ENCODE results near the gene LRRC7. TPM values are rescaled to one million over a fixed set of nuclear protein-coding genes. Genes with fewer than 3 reads are reported as not detected.

Gene LRRC7
- 1 to 10 TPM in 1 of 4 donors, under 1 TPM in 3; 0.07 to 1.9 (median 0.62) TPM for total RNA-seq

DNA sequence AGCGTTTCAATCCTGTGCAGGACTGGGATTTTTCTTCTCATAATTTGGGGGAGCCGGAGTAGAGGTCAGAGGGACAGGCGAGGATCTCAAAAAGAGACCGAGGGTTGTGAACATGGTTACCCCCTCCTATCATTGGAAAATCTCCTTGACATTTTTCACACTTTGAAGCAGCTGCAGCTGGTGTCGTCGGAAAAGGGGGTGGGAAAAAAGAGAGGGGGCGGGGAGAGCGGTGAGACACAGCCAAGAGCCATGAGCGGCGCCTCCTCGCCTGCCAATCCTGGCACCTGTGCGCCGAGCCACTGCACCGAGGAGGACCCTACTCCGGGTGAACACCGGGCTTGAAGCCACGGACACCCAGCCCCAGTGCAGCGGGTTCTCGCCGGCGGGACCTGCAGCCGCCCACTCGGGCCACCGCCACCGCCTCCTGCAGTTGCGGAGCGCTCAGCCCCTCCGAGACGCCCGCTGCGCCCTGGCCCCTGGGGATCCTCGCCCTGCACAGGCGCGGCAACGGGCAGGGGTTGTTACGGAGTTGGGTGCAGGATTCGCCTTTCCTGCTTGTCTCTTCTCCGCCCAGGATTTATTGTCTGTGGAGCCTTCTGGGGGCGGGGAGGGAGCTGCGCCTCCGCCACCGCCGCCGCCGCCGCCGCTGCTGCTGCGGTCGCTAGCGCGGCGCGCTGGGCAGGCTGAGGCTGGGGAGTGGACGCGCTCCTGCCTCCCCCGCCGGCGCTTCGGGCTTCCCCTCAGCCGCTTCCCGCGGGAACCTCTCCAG lies at the start of gene LRRC7:
Gene LRRC7 (plus strand): TSS at position 271 of the 769 bp plus-strand sequence. CDS start 718 bp downstream, outside the sequence.
- Histone ChIP-seq H3K4me3 (peak within 1 kb of the TSS; percentile 33 to 56), H3K27me3 (peaks cover 40% of the 10 kb centered on the region), H3K9me3 (peaks cover 0 to 3% (median 0%) of the 10 kb centered on the region in 3 donors), H3K4me1 (peaks cover 0 to 38% (median 17%) of the 10 kb centered on the region in 3 donors), H3K27ac (peak within 1 kb of the TSS in 1 of 4 donors; percentile 54), H3K36me3 (no peaks in the 10 kb centered on the region)
- 0% methylated on average over 3 to 7 of the region's 62 CpGs for WGBS, 2 donors (ENCODE audit: low coverage in 1 of 2)
- ATAC-seq = peak; percentile 34
- TF ChIP-seq, protein P1, sequence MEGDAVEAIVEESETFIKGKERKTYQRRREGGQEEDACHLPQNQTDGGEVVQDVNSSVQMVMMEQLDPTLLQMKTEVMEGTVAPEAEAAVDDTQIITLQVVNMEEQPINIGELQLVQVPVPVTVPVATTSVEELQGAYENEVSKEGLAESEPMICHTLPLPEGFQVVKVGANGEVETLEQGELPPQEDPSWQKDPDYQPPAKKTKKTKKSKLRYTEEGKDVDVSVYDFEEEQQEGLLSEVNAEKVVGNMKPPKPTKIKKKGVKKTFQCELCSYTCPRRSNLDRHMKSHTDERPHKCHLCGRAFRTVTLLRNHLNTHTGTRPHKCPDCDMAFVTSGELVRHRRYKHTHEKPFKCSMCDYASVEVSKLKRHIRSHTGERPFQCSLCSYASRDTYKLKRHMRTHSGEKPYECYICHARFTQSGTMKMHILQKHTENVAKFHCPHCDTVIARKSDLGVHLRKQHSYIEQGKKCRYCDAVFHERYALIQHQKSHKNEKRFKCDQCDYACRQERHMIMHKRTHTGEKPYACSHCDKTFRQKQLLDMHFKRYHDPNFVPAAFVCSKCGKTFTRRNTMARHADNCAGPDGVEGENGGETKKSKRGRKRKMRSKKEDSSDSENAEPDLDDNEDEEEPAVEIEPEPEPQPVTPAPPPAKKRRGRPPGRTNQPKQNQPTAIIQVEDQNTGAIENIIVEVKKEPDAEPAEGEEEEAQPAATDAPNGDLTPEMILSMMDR (IDR thresholded peaks at IDR 0.05) = no peak
- no peak for TF ChIP-seq POLR2AphosphoS5 (IDR thresholded peaks at IDR 0.05)
- TF ChIP-seq EP300 (IDR thresholded peaks at IDR 0.05) = no peak

DNA sequence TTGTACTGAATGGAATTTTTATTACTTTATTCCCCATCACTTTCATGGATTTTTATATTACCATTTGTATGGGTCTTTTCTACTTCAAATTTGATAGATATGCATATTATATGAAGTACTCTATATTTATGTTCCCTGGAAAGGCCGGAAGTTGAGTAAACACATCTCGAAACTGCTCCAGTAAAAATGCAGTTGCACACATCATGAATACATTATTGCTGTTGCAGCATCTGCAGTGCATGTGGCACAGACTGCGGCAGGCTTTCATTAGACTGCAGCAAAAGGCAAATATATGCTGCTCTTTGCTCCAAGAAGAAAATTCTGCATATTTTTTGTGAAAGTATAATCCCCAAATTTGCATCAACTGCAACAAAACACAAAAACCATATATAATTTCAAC lies 48.7 kb upstream of the LRRC7 start:
- H3K27ac ChIP-seq = no peak overlapping the region
- no peak overlapping the region for H3K4me3 ChIP-seq
- no peaks in the 10 kb centered on the region for H3K27me3 ChIP-seq
- H3K9me3 ChIP-seq = no peaks in the 10 kb centered on the region
- H3K36me3 ChIP-seq = no peaks in the 10 kb centered on the region
- no peaks in the 10 kb centered on the region for H3K4me1 ChIP-seq
- WGBS, 2 donors (ENCODE audit: low coverage in 1 of 2) = 86 to 88% methylated on average over 3 of the region's 3 CpGs
- TF ChIP-seq POLR2A (IDR thresholded peaks at IDR 0.05) (no peak), POLR2AphosphoS5 (IDR thresholded peaks at IDR 0.05) (no peak), EP300 (IDR thresholded peaks at IDR 0.05) (no peak)
- TF ChIP-seq, protein P1 (IDR thresholded peaks at IDR 0.05) = no peak
- ATAC-seq = no peak

DNA sequence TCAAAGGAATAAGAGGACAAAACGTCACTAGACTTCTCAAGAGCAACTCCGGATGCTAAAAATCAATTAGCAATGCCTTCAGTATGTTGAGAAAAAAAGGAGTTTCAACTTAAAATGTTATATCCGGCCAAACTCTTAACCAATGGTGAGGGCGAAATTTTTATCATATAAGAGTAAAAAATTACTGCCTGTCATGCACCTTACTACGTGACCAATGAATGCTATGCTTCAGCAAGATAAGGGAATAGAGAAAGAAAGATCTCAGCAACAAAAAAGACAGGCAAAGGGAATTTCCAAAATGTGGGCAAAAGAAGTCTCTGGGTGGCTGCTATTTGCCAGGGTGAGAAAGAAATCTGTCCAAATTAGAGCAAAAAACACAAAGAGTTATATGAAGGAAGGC lies 47.4 kb upstream of the LRRC7 start:
- H3K27ac ChIP-seq = no peak overlapping the region
- 40 to 71% methylated on average over 5 of the region's 5 CpGs for WGBS, 2 donors (ENCODE audit: low coverage in 1 of 2)
- TF ChIP-seq POLR2AphosphoS5 (IDR thresholded peaks at IDR 0.05) (no peak), POLR2A (IDR thresholded peaks at IDR 0.05) (no peak), EP300 (IDR thresholded peaks at IDR 0.05) (no peak)
- TF ChIP-seq, protein P1 (IDR thresholded peaks at IDR 0.05) = no peak
- no peaks in the 10 kb centered on the region for H3K4me1 ChIP-seq
- H3K27me3 ChIP-seq = no peaks in the 10 kb centered on the region
- H3K9me3 ChIP-seq = no peaks in the 10 kb centered on the region
- ATAC-seq = no peak
- H3K4me3 ChIP-seq = no peak overlapping the region
- no peaks in the 10 kb centered on the region for H3K36me3 ChIP-seq

DNA sequence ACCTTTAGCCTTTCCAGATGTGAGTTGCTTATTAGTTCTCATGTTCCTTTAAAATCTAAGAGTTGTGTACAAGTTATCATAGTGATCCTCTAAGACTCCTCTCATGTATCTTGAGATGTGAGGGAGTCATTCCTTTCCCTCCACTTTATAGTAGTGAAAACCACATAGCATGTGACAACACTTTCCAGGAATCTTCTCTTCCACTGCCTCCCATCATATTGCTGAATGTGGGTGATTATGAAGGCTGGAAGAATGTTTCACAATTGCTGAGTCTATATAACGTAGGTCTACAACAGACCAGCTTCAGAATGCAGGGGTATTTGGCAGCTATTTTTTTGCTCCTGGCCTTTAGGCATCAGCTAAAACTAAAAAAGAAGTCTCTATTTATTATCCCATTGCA lies 44.7 kb upstream of the LRRC7 start:
- TF ChIP-seq POLR2A (IDR thresholded peaks at IDR 0.05) (no peak), POLR2AphosphoS5 (IDR thresholded peaks at IDR 0.05) (no peak), EP300 (IDR thresholded peaks at IDR 0.05) (no peak)
- TF ChIP-seq, protein P1 (IDR thresholded peaks at IDR 0.05) = no peak
- WGBS, 2 donors (ENCODE audit: low coverage in 1 of 2) = 71 to 83% methylated on average over 1 of the region's 1 CpG

DNA sequence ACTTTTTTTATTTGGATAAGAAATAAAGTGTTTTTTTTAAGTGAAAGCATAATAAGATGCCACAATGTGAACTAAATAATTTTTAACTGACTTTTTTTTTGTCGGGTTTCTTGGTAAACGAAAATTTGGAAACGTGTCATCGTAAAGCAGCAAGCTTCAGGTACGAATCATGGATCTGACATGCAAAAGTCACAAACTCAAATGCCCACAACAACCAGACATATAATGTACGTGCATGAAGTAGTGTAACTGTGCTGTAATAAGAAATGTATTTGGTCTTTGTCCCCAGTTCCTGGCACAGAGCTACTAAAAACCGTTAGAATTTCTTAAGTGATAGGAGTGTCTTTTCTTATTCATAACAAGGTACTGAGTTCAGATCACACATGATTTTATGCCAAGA lies 44.3 kb upstream of the LRRC7 start:
- TF ChIP-seq EP300 (IDR thresholded peaks at IDR 0.05) = no peak
- TF ChIP-seq POLR2AphosphoS5 (IDR thresholded peaks at IDR 0.05) = no peak
- TF ChIP-seq POLR2A (IDR thresholded peaks at IDR 0.05) = no peak
- TF ChIP-seq, protein P1 (IDR thresholded peaks at IDR 0.05) = no peak
- WGBS, 2 donors (ENCODE audit: low coverage in 1 of 2) = 80 to 82% methylated on average over 7 of the region's 7 CpGs
- Histone ChIP-seq H3K27ac (no peak overlapping the region), H3K4me1 (no peaks in the 10 kb centered on the region), H3K27me3 (no peaks in the 10 kb centered on the region), H3K4me3 (no peak overlapping the region), H3K36me3 (no peaks in the 10 kb centered on the region), H3K9me3 (no peaks in the 10 kb centered on the region)
- ATAC-seq = no peak

More for the DNA sequence above, 44.7 kb upstream of the LRRC7 start:
- H3K4me1 ChIP-seq = no peaks in the 10 kb centered on the region
- ATAC-seq = no peak
- H3K9me3 ChIP-seq = no peaks in the 10 kb centered on the region
- no peak overlapping the region for H3K27ac ChIP-seq
- no peaks in the 10 kb centered on the region for H3K27me3 ChIP-seq
- H3K4me3 ChIP-seq = no peak overlapping the region
- no peaks in the 10 kb centered on the region for H3K36me3 ChIP-seq

All from gastroesophageal sphincter (tissue), 4 donors.